ENCODE measurements around the gene AUTS2. TPM values are rescaled to one million over a fixed set of nuclear protein-coding genes. Genes with fewer than 3 reads are reported as not detected.

AUTS2 gene
- total and polyA plus RNA-seq, 2 of the 8 experiments (the other 6 are each of a cell fraction or from before 2014, with no cell fraction given), result 25.9 to 101 TPM

DNA sequence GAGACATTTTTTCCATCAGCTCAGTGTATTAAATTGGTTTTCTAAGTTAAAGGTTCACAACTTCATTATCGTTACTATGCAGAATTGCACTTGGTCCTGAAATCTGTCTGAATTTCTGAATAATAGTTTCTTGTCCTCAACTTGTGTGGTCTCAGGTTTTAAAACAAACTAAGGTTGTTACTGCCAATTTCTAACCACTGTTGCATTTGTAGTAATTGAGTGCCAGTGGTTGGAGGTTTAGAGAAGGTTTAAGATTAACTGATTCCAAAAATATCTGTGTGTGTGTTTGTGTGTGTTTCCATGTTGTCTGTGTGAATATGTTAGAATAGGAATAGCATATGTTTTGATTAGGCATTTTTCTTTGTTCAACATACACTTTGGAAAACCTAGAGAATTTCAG is 395.9 kb downstream of the AUTS2 start:
- Histone ChIP-seq H3K27me3 (replicated peaks in 1 of 4; ENCODE audit: control insufficient read depth in 3 of 4, extremely low read depth in 1 of 4, insufficient read depth in 3 of 4, low read length in 3 of 4) (no peaks in the 10 kb centered on the region), H3K4me3 (ENCODE audit: extremely low read depth in 1 of 4, insufficient read depth in 2 of 4, low read depth in 3 of 4, low read length in 4 of 4) (no peak overlapping the region), H4K20me1 (replicated peaks in 1 of 2; ENCODE audit: control insufficient read depth in 1 of 2, insufficient read depth in 2 of 2, low read length in 2 of 2) (no peaks in the 10 kb centered on the region), H3K4ac (replicated peaks; ENCODE audit: insufficient read length, low read depth, low read length) (no peak overlapping the region), H4K91ac (replicated peaks; ENCODE audit: insufficient read length, low read length) (no peak overlapping the region), H3K79me2 (ENCODE audit: control insufficient read depth in 1 of 2, insufficient read depth in 2 of 2, low read length in 2 of 2) (no peaks in the 10 kb centered on the region), H3K9me3 (ENCODE audit: insufficient read depth in 2 of 2, low read depth in 1 of 2, low read length in 1 of 2) (no peaks in the 10 kb centered on the region), H2AFZ (ENCODE audit: low read length) (no peak overlapping the region), H2BK120ac (replicated peaks; ENCODE audit: low read depth, low read length) (no peak overlapping the region), H2BK15ac (ENCODE audit: low read length) (no peak overlapping the region), H3K36me3 (ENCODE audit: control insufficient read depth in 2 of 4, insufficient read depth in 4 of 4, low read length in 3 of 4) (no peaks in the 10 kb centered on the region), H3K56ac (replicated peaks; ENCODE audit: insufficient read length, low read depth, low read length) (no peak overlapping the region), H4K5ac (ENCODE audit: insufficient read length, low read depth, low read length) (no peak overlapping the region), H2BK20ac (ENCODE audit: low read length) (no peak overlapping the region), H3K4me1 (replicated peaks in 1 of 4; ENCODE audit: control insufficient read depth in 3 of 4, insufficient read depth in 4 of 4, low read length in 3 of 4) (no peaks in the 10 kb centered on the region), H3K23me2 (ENCODE audit: low read depth, low read length) (no peaks in the 10 kb centered on the region), H3K79me1 (ENCODE audit: low read depth, low read length) (no peaks in the 10 kb centered on the region), H2AK5ac (ENCODE audit: low read depth, low read length) (no peak overlapping the region), H2BK12ac (ENCODE audit: low read depth, low read length) (no peak overlapping the region), H4K8ac (ENCODE audit: extremely low read depth, insufficient read depth, low read length) (no peak overlapping the region), H3K14ac (ENCODE audit: insufficient read length) (no peak overlapping the region), H3K18ac (ENCODE audit: extremely low read depth, low read length) (no peak overlapping the region), H3K9ac (replicated peaks in 1 of 4; ENCODE audit: extremely low read depth in 1 of 4, low read depth in 3 of 4, low read length in 3 of 4) (no peak overlapping the region), H2BK5ac (ENCODE audit: low read depth, low read length) (no peak overlapping the region), H3K4me2 (ENCODE audit: insufficient read depth in 1 of 2, low read depth in 2 of 2, low read length in 2 of 2) (no peak overlapping the region), H3K23ac (ENCODE audit: insufficient read length) (no peak overlapping the region), H3K27ac (ENCODE audit: low read depth, low read length) (no peak overlapping the region)
- DNase-seq (ENCODE audit: low read depth in 1 of 2, low spot score in 2 of 2), result no peak
- no peak for TF ChIP-seq TAF7 (optimal IDR thresholded peaks at IDR 0.05; ENCODE audit: borderline replicate concordance, low read depth, low read length)
- TF ChIP-seq CTBP2 (IDR thresholded peaks at IDR 0.05; ENCODE audit: borderline replicate concordance, insufficient read depth, insufficient read length, low read length), result no peak
- no peak for TF ChIP-seq YY1 (IDR thresholded peaks at IDR 0.05; ENCODE audit: low read depth, low read length)
- TF ChIP-seq SUZ12 (IDR thresholded peaks at IDR 0.05; ENCODE audit: low read length), result no peak
- no peak for TF ChIP-seq EP300 (IDR thresholded peaks at IDR 0.05; ENCODE audit: borderline replicate concordance in 1 of 2, low read depth in 2 of 2, low read length in 2 of 2)
- no peak for TF ChIP-seq POLR2A (IDR thresholded peaks at IDR 0.05; ENCODE audit: control extremely low read depth in 1 of 2, low read depth in 2 of 2, low read length in 2 of 2)
- TF ChIP-seq SP4 (IDR thresholded peaks at IDR 0.05; ENCODE audit: low read length), result no peak
- TF ChIP-seq NRF1 (IDR thresholded peaks at IDR 0.05; ENCODE audit: low read depth, low read length), result no peak
- TF ChIP-seq GTF2F1 (IDR thresholded peaks at IDR 0.05; ENCODE audit: borderline replicate concordance, low read depth, low read length), result no peak
- no peak for TF ChIP-seq SP1 (IDR thresholded peaks at IDR 0.05; ENCODE audit: low read depth, low read length)
- TF ChIP-seq SP2 (IDR thresholded peaks at IDR 0.05; ENCODE audit: low read length), result no peak
- TF ChIP-seq, protein P1, sequence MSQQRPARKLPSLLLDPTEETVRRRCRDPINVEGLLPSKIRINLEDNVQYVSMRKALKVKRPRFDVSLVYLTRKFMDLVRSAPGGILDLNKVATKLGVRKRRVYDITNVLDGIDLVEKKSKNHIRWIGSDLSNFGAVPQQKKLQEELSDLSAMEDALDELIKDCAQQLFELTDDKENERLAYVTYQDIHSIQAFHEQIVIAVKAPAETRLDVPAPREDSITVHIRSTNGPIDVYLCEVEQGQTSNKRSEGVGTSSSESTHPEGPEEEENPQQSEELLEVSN (IDR thresholded peaks at IDR 0.05), result no peak
- TF ChIP-seq MAFK (IDR thresholded peaks at IDR 0.05; ENCODE audit: low read depth, low read length), result no peak
- TF ChIP-seq SIX5 (IDR thresholded peaks at IDR 0.05; ENCODE audit: low read depth, low read length), result no peak
- FAIRE-seq, result no peak
- 100% methylated on average over 1 of the region's 1 CpG; no CpG with 5 or more reads in 1 of the 2 experiments for WGBS, 2 experiments (ENCODE audit: extremely low coverage in 1 of 2, insufficient coverage in 1 of 2, insufficient read length in 1 of 2, insufficient replicate concordance in 2 of 2, low coverage in 1 of 2, low lambda C conversion rate in 2 of 2, missing lambda C conversion rate in 1 of 2)
- CTCF ChIA-PET (ENCODE audit: partially characterized antibody), result no interaction called here
- POLR2A ChIA-PET (ENCODE audit: partially characterized antibody), result no interaction called here
